K562 (cell line): Measurements from ENCODE around the gene CROCC2.

Experiments used
- BCL6 ChIP-seq: fragments of 250-450 bp; sonication (Bioruptor Pico); IDR thresholded peaks from 2 replicates; pipeline ENCODE4 v1.4.0; 2020
- GABPA ChIP-seq: fragments of 200-800 bp; sonication (Bioruptor generic); conservative IDR thresholded peaks from 2 replicates; pipeline ENCODE4 v1.6.1; 2016; ENCODE audit warnings: low read depth, missing genetic modification characterization, missing compliant biosample characterization
- HDAC2 ChIP-seq: fragments of 450-650 bp; IDR thresholded peaks from 2 replicates; pipeline ENCODE4 v1.6.1; 2016; ENCODE audit warnings: mild to moderate bottlenecking
- HNRNPH1 ChIP-seq: fragments of 200-400 bp; formaldehyde crosslinking; optimal IDR thresholded peaks from 2 replicates; pipeline ENCODE3; 2017; ENCODE audit warnings: low read depth, mild to moderate bottlenecking, low read length, moderate library complexity
- MXI1 ChIP-seq: IDR thresholded peaks from 2 replicates; pipeline ENCODE4 v1.6.1; 2011; ENCODE audit warnings: low read depth, mild to moderate bottlenecking, improper control_type of control experiment, low read length
- NR2C2 ChIP-seq, 2 experiments: fragments of 200-800 bp in 1 of 2; sonication (Bioruptor generic) in 1 of 2; sonication (generic) in 1 of 2; formaldehyde crosslinking in 1 of 2; IDR thresholded peaks; 2 replicates each; pipeline versions ENCODE4 v1.6.1 to v1.8.0; 2016 to 2022; ENCODE audit warnings: mild to moderate bottlenecking in 1 of 2, missing compliant biosample characterization in 1 of 2, missing genetic modification characterization in 1 of 2, missing genetic modification reagents in 1 of 2
- PCBP2 ChIP-seq: fragments of 200-400 bp; formaldehyde crosslinking; IDR thresholded peaks from 2 replicates; pipeline ENCODE4 v1.6.1; 2018; ENCODE audit warnings: low read length, low read depth, mild to moderate bottlenecking, moderate library complexity; ENCODE audit not compliant: poor library complexity, severe bottlenecking
- SRSF1 ChIP-seq: fragments of 200-400 bp; formaldehyde crosslinking; IDR thresholded peaks from 2 replicates; pipeline ENCODE4 v1.6.1; 2017; ENCODE audit warnings: mild to moderate bottlenecking, low read depth, low read length, moderate library complexity
- TBP ChIP-seq: optimal IDR thresholded peaks from 2 replicates; pipeline ENCODE3; 2011; ENCODE audit warnings: low read depth, low read length, improper control_type of control experiment
- ZNF212 ChIP-seq: fragments of 450-650 bp; formaldehyde crosslinking; IDR thresholded peaks from 2 replicates; pipeline ENCODE4 v1.4.0; 2020; ENCODE audit warnings: mild to moderate bottlenecking
- TF ChIP-seq, protein P1 (sequence below), 3 experiments: IDR thresholded peaks in 2 of 3; conservative IDR thresholded peaks in 1 of 3; 2 replicates each; pipeline ENCODE4 v1.5.1; 2011 to 2012; ENCODE audit warnings: low read length in 3 of 3, mild to moderate bottlenecking in 3 of 3, control low read depth in 2 of 3, improper control_type of control experiment in 1 of 3, inconsistent platforms in 1 of 3, low read depth in 1 of 3, mixed read lengths in 1 of 3, moderate library complexity in 1 of 3; ENCODE audit not compliant: insufficient read depth in 2 of 3
- TF ChIP-seq, protein P2 (sequence below): sonication (generic); formaldehyde crosslinking; IDR thresholded peaks from 2 replicates; pipeline ENCODE4 v1.8.1; 2023; ENCODE audit warnings: mild to moderate bottlenecking, missing genetic modification reagents

DNA sequence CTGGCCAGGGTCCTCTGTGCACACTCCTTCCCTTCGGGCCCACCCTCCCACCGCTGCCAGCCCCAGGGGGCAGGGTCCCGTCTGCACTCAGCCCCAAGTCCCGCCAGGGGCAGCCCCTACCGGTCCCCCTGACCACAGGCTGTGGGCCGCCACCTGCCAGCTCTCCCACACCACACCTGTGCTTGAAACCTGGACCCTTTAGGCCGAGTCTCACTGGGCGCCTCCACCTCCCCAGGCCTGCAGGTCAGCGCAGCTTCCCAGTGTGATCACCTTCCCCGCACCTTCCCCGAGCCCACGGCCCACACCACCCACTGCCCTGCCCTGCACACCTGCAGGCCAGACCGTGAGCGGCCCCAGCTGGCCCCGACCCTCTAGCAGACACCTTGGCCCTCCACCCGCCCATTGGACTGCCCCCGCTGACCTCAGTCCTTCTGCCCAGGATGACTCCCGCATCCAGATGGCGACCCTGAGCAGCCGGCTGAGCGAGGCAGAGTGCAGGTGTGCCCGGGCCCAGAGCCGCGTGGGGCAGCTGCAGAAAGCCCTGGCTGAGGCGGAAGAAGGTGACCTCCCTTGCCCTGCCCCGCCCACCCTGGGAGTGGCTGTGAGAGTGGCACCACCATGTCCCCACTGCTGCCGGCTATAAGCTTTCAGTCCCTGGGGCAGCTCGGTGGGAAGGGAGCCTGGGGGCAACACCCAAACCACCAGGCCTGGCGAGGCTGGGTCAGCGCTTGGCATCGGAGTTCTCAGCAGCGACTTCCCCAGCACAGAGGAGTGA, 61.0 kb downstream of the CROCC2 start:
- TF ChIP-seq GABPA (tag) (no peak), NR2C2 (CRISPR knock-in tag; IDR thresholded peaks at IDR 0.05) (no peak), NR2C2 (tag; IDR thresholded peaks at IDR 0.05) (no peak), HDAC2 (no peak), TBP (no peak), MXI1 (no peak), PCBP2 (no peak), HNRNPH1 (no peak), BCL6 (no peak), ZNF212 (CRISPR knock-in tag) (no peak), SRSF1 (no peak)
- TF ChIP-seq, protein P1, sequence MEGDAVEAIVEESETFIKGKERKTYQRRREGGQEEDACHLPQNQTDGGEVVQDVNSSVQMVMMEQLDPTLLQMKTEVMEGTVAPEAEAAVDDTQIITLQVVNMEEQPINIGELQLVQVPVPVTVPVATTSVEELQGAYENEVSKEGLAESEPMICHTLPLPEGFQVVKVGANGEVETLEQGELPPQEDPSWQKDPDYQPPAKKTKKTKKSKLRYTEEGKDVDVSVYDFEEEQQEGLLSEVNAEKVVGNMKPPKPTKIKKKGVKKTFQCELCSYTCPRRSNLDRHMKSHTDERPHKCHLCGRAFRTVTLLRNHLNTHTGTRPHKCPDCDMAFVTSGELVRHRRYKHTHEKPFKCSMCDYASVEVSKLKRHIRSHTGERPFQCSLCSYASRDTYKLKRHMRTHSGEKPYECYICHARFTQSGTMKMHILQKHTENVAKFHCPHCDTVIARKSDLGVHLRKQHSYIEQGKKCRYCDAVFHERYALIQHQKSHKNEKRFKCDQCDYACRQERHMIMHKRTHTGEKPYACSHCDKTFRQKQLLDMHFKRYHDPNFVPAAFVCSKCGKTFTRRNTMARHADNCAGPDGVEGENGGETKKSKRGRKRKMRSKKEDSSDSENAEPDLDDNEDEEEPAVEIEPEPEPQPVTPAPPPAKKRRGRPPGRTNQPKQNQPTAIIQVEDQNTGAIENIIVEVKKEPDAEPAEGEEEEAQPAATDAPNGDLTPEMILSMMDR (IDR thresholded peaks at IDR 0.05 in 2 of 3, conservative IDR thresholded peaks at IDR 0.05 in 1 of 3; ENCODE audit: insufficient read depth in 2 of 3, low read depth in 1 of 3, low read length in 3 of 3), result no peak
- TF ChIP-seq, protein P2, sequence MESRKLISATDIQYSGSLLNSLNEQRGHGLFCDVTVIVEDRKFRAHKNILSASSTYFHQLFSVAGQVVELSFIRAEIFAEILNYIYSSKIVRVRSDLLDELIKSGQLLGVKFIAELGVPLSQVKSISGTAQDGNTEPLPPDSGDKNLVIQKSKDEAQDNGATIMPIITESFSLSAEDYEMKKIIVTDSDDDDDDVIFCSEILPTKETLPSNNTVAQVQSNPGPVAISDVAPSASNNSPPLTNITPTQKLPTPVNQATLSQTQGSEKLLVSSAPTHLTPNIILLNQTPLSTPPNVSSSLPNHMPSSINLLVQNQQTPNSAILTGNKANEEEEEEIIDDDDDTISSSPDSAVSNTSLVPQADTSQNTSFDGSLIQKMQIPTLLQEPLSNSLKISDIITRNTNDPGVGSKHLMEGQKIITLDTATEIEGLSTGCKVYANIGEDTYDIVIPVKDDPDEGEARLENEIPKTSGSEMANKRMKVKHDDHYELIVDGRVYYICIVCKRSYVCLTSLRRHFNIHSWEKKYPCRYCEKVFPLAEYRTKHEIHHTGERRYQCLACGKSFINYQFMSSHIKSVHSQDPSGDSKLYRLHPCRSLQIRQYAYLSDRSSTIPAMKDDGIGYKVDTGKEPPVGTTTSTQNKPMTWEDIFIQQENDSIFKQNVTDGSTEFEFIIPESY, result no peak
